ENCODE data around the gene MOB3A. TPM values are rescaled to one million over a fixed set of nuclear protein-coding genes. Genes with fewer than 3 reads are reported as not detected.

Gene MOB3A
- 13.6 to 17.6 TPM (median 13.7 TPM) in 5 replicates for total RNA-seq (2022; extraction: Qiagen RNA extraction)

DNA sequence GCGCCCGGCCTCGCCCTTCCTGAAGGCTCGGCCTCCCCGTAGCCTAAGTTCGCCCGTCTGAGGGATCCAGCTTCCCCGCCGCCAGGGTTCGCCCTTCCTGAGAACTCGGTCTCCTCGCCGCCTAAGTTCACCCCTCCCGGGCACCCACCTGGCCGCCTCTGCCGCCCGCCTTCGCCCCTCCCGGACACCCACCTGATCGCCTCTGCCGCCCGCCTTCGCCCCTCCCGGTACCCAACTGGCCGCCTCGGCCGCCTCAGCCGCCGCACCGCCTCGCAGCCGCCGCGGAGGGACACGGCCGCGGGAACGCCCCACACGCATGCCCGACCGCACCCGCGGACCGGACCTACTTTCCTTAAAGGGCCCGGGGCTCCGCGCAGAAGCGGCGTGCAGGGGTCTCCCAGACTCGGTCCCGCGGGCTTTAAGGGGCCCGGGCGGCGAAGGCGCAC, at the start of gene MOB3A:
Gene MOB3A (minus strand): TSS at position 293 of the 446 bp plus-strand sequence. CDS start 17,766 bp downstream, outside the sequence.

DNA sequence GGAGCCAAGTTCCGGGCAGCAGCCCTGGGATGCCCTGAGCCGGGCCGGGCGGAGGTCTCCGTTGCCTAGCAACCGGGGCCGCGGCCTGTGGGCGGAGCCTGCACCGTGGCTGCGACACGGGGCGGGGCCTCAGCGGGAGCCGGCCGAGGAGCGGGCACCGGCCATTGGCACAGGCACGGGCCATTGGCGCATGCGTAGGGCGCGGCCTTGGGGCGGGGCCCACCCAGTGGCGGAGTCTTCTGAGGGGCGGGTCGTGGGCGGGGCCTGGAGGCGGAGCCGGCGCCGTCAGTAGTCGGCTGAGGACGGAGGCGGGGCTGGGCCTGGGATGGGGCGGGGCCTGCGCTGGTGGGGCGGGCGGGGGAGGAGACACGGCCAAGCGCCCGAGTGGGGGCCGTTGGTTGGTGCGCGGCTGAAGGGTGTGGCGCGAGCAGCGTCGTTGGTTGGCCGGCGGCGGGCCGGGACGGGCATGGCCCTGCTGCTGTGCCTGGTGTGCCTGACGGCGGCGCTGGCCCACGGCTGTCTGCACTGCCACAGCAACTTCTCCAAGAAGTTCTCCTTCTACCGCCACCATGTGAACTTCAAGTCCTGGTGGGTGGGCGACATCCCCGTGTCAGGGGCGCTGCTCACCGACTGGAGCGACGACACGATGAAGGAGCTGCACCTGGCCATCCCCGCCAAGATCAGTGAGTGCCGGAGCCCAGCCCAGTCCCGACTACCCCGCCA, 515 bp upstream of the MOB3A start, which contains the start of gene IZUMO4:
Gene IZUMO4 (plus strand): TSS at position 436 of the 723 bp plus-strand sequence. CDS start 31 bp downstream, at position 467.

DNA sequence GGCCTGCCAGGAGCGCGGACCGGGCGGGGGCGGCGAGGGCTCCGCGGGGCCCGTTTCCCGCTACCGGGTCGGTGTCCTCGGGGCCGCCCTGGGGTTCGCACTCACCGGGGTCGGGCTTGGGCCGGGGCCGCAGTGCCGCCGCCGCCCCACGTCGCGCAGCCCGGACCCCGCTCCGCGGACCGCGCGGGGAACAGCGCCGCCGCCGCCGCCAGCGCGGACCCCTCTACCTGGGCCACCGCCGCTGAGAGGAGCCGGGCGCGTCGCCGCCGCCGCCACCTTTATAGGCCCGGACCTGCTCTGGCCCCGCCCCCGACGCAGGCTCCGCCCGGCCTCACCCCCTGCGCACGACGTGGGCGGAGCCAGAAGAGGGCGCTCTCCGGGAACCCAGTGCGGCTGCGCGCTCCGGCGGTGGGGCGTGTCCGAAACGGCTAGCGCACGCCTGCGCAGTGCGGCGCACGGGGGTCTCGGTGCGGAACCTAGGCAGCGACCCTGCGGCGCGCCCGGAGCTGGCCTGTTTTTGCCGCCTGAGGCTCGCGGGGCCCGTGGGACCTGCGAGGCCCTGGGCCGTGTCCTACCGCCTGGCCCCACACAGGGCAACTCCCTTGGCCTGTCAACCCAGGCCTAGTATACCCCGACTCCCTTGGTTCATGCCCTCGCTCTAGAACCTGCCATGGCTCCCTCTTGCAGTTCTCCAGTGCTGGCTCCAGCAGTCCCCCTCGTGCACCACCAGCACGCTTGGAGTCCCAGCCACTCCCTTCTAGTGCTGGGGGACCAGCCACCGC, 44.9 kb downstream of the MOB3A start, which contains the start of gene MKNK2:
Gene MKNK2 (minus strand): TSS at position 254 of the 782 bp plus-strand sequence. CDS start 393 bp downstream, outside the sequence.

Other genes with a start within 250 kb of the MOB3A start
- 18.4 to 20.5 TPM (median 19.5 TPM) in 5 replicates for gene REXO1, start 247.8 kb downstream of the MOB3A start, total RNA-seq (2022; extraction: Qiagen RNA extraction)
- 19.6 to 31.8 TPM (median 26.9 TPM) in 5 replicates for gene KLF16, start 232.7 kb downstream of the MOB3A start, total RNA-seq (2022; extraction: Qiagen RNA extraction)
- gene ABHD17A, start 210.8 kb downstream of the MOB3A start, total RNA-seq (2022; extraction: Qiagen RNA extraction): 21.2 to 37.9 TPM (median 35.0 TPM) in 5 replicates
- 2.7 to 6.1 TPM (median 4.6 TPM) in 5 replicates for gene ADAT3, start 190.9 kb downstream of the MOB3A start, total RNA-seq (2022; extraction: Qiagen RNA extraction)
- 44.5 to 80.6 TPM (median 53.3 TPM) in 5 replicates for gene SCAMP4, start 190.9 kb downstream of the MOB3A start, total RNA-seq (2022; extraction: Qiagen RNA extraction)
- 37.9 to 49.6 TPM (median 45.6 TPM) in 5 replicates for gene CSNK1G2, start 155.2 kb downstream of the MOB3A start, total RNA-seq (2022; extraction: Qiagen RNA extraction)
- gene BTBD2, start 80.6 kb downstream of the MOB3A start, total RNA-seq (2022; extraction: Qiagen RNA extraction): 35.7 to 46.5 TPM (median 41.7 TPM) in 5 replicates
- gene MKNK2, start 45.1 kb downstream of the MOB3A start, total RNA-seq (2022; extraction: Qiagen RNA extraction): 52.0 to 74.0 TPM (median 72.3 TPM) in 5 replicates
- gene IZUMO4, start 589 bp upstream of the MOB3A start, total RNA-seq (2022; extraction: Qiagen RNA extraction): 0.36 to 0.90 TPM (median 0.56 TPM) in 5 replicates
- 70.5 to 85.8 TPM (median 77.8 TPM) in 5 replicates for gene AP3D1, start 55.2 kb upstream of the MOB3A start, total RNA-seq (2022; extraction: Qiagen RNA extraction)
- 11.3 to 16.1 TPM (median 14.8 TPM) in 5 replicates for gene DOT1L, start 67.6 kb upstream of the MOB3A start, total RNA-seq (2022; extraction: Qiagen RNA extraction)
- 42.8 to 59.8 TPM (median 56.8 TPM) in 5 replicates for gene PLEKHJ1, start 140.0 kb upstream of the MOB3A start, total RNA-seq (2022; extraction: Qiagen RNA extraction)
- gene SF3A2, start 140.5 kb upstream of the MOB3A start, total RNA-seq (2022; extraction: Qiagen RNA extraction): 64.6 to 72.8 TPM (median 68.5 TPM) in 5 replicates
- 8.0 to 17.1 TPM (median 14.7 TPM) in 5 replicates for gene AMH, start 153.0 kb upstream of the MOB3A start, total RNA-seq (2022; extraction: Qiagen RNA extraction)
- gene JSRP1, start 160.1 kb upstream of the MOB3A start, total RNA-seq (2022; extraction: Qiagen RNA extraction): 0.18 to 0.90 TPM (median 0.75 TPM) in 5 replicates
- 0.09 to 0.18 TPM (median 0.14 TPM) in 5 replicates for gene PEAK3, start 185.8 kb upstream of the MOB3A start, total RNA-seq (2022; extraction: Qiagen RNA extraction)
- gene LINGO3, start 211.8 kb upstream of the MOB3A start, total RNA-seq (2022; extraction: Qiagen RNA extraction): 0.05 to 0.07 TPM in 2 of 5 replicates, not detected in the others
- gene LSM7, start 232.3 kb upstream of the MOB3A start, total RNA-seq (2022; extraction: Qiagen RNA extraction): 123 to 163 TPM (median 155 TPM) in 5 replicates
- 16.0 to 21.2 TPM (median 18.6 TPM) in 5 replicates for gene SPPL2B, start 232.4 kb upstream of the MOB3A start, total RNA-seq (2022; extraction: Qiagen RNA extraction)

All from A549 treated with Hydrocortisone at 1 μM for 4 hours (cell line).